NB4 (cell line): Measurements from ENCODE around the gene PURB.

Experiments
- DNase-seq: peaks from one replicate; pipeline ENCODE4 v3.0.0; 2010; ENCODE audit warnings: low read depth
- H3K4me3 ChIP-seq: one replicate; pipeline ENCODE4 v1.5.1; 2011; ENCODE audit warnings: mild to moderate bottlenecking, low read depth, low read length, moderate library complexity
- CTCF ChIP-seq: IDR thresholded peaks from one replicate; pipeline ENCODE4 v1.5.1; 2012; ENCODE audit warnings: low read depth, low read length
- MAX ChIP-seq: IDR thresholded peaks from 2 replicates; pipeline ENCODE4 v1.6.1; 2011; ENCODE audit warnings: low read depth, low read length
- MYC ChIP-seq: IDR thresholded peaks from 2 replicates; pipeline ENCODE4 v1.6.1; 2011; ENCODE audit warnings: low read depth, low read length
- POLR2A ChIP-seq: IDR thresholded peaks from 2 replicates; pipeline ENCODE4 v1.6.1; 2011; ENCODE audit warnings: mild to moderate bottlenecking; ENCODE audit not compliant: insufficient read length; ENCODE audit errors: extremely low read depth

Gene PURB

GRCh38 chr7:44920119-44920518 lies 34.8 kb upstream of the PURB start:
- no peak overlapping the region for H3K4me3 ChIP-seq
- no peak for TF ChIP-seq MYC
- no peak for TF ChIP-seq CTCF
- TF ChIP-seq POLR2A: no peak
- TF ChIP-seq MAX: no peak
- DNase-seq: no peak

GRCh38 chr7:44918029-44918428 lies 32.7 kb upstream of the PURB start:
- no peak for TF ChIP-seq CTCF
- no peak for TF ChIP-seq MYC
- no peak for TF ChIP-seq POLR2A
- TF ChIP-seq MAX: no peak
- no peak overlapping the region for H3K4me3 ChIP-seq
- no peak for DNase-seq

- no peak overlapping the region for H3K4me3 ChIP-seq
- TF ChIP-seq POLR2A (no peak), MAX (no peak), CTCF (no peak), MYC (no peak)
- no peak for DNase-seq
These were observed 32.1 kb upstream of the PURB start for GRCh38 chr7:44917465-44917864.

GRCh38 chr7:44914992-44915607 lies 29.8 kb upstream of the PURB start:
- TF ChIP-seq POLR2A: no peak
- TF ChIP-seq CTCF: no peak
- no peak for TF ChIP-seq MYC
- TF ChIP-seq MAX: no peak
- H3K4me3 ChIP-seq: no peak overlapping the region
- DNase-seq: no peak

- no peak overlapping the region for H3K4me3 ChIP-seq
- TF ChIP-seq CTCF: no peak
- no peak for TF ChIP-seq POLR2A
- TF ChIP-seq MYC: no peak
- DNase-seq: no peak
These were observed 27.5 kb upstream of the PURB start for GRCh38 chr7:44912775-44913347.
